Cardiac fibroblast (primary cell): Measurements from ENCODE around the gene CBR1.

Experiments
- DNase-seq, 2 donors: peaks; one replicate each; pipeline versions ENCODE4 v3.0.0 to v3.0.0-alpha.2; 2010; ENCODE audit warnings: low read depth in 2 of 2
- H3K4me3 ChIP-seq, 2 donors: replicated peaks in 1 of 2; 1 replicate in 1 of 2; 2 replicates in 1 of 2; pipeline ENCODE4 v1.5.1; 2011; ENCODE audit warnings: low read depth in 2 of 2, low read length in 2 of 2, mild to moderate bottlenecking in 2 of 2, moderate library complexity in 1 of 2
- CTCF ChIP-seq: IDR thresholded peaks from one replicate; pipeline ENCODE4 v1.5.1; 2011; ENCODE audit warnings: low read depth, mild to moderate bottlenecking, low read length, inconsistent platforms

CBR1 gene

GRCh38 chr21:36048357-36048756 lies 21.5 kb upstream of the CBR1 start:
- TF ChIP-seq CTCF: no peak
- DNase-seq: no peak
- no peak overlapping the region for H3K4me3 ChIP-seq

DNA sequence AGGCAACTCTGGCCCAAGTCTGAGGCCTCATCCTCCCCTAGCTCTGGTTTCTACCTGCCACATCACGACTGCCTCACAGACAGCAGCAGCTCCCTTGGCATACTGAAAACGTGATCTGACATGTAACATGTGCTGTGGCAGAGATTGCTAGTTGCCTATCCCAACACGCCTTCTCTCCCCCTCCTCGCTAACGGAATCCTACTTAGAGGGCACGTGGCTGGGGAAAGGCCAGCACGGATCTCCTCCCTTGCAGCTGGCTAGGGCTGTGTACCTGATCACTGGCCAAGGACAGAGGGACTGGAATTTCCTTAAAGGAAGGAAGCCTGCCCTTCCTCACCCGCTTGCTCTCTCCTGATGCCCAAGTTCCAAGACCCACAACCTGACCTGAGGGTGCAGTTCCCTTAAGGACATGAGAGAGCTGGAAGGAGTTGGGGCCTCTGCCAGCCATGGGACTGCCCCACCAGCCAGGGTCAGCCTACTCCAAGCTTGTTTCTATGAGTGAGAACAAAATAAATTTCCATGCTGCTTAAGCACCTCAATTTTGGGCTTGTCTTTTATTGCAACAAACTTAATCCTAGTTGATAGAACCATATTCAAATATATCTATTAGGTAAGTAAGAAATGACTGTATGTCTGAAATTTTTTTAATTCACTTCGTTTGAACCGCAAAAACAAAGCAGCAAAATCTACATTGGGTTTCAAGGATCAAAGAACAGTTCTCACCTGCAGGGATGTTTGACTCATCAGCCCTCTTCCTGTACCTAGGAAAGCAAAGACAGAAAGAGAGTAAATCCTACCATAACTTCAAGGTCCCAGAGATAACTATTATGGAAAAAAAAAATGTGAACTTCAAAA lies 16.7 kb upstream of the CBR1 start:
- TF ChIP-seq CTCF: no peak
- no peak for DNase-seq
- no peak overlapping the region for H3K4me3 ChIP-seq

DNA sequence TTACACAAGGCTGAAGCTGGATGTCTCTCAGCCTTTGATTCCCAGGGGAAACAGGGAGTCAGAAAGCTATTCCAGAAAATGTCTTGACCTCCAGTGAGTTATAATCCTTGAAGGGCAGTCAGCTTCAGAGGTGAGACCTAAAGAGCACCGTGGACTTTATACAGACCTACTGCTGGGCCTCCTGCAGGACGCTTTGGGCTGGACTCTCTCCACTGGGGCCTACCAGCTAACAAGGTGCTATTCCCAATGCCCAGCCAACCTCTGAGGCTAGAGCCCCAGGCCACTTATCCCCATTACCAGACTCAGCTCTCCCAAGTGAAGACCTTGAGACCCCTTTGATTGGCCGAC lies 16.1 kb upstream of the CBR1 start:
- no peak for DNase-seq
- TF ChIP-seq CTCF: no peak
- no peak overlapping the region for H3K4me3 ChIP-seq

DNA sequence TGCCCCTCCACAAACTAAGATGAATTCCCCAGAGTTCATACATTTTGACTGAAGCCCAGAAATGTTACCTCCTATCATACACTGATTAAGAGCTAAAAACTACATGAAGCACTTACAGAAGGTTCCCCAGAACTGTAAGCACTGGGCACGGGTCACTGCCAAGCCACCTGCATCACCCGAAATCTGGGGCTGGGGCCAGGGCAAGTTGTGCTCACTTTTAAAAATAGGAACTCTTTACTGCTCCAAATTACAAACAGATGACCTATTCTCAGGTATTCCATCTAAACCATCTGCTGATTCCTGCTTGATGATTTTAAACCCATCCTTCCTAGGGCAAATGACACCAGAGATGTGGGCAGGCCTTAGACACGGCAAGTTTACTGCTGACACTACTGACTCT lies 14.3 kb upstream of the CBR1 start:
- TF ChIP-seq CTCF: no peak
- no peak for DNase-seq
- H3K4me3 ChIP-seq: no peak overlapping the region

DNA sequence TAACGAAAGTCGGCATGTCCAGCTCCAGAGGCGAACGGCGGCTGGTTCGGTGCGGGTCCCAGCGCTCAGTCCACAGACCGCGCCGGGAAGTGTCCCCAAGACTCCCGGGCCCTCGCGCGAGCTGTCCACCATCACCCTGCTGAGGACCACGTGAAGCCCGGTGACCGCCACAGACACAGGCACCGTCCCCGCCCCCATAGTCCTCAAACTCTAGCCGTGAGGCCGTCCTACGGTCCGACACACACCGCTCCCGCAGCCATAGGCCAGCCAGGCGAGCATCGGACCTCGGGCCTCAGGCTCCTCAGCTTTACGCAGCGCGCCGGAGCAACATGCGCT lies 10.0 kb upstream of the CBR1 start:
- peak overlapping the region; percentile 93 to 99 for H3K4me3 ChIP-seq
- no peak for DNase-seq
- TF ChIP-seq CTCF: no peak

GRCh38 chr21:36060159-36060921 lies 9.5 kb upstream of the CBR1 start, which contains the start of gene SETD4:
Gene SETD4, minus strand, starts transcription at chr21:36060526. Its CDS starts 1,638 bp downstream, at chr21:36058888.
- no peak for TF ChIP-seq CTCF
- DNase-seq: peak; percentile 96
- peak within 1 kb of the TSS; percentile 93 to 99 for H3K4me3 ChIP-seq
